ENCODE results near the gene SNTA1.

DNA sequence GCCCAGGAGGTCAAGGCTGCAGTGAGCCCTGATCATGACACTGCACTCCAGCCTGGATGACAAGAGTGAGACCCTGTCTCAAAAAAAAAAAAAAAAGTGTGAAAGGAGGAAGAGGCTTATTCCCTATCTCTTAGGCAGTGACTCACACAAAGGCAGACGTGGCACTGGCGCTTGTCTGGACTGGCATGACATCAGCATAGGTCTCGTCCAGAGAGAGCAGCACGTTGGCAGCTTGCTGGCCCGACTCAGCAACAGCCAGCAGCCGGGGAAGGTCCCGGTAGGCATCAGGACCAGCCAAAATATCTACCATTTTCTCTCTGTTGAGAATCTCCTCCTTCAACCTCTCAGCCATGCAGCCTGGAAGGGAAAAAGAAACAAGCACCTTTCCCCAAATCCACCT, 56.4 kb downstream of the SNTA1 start:
- TF ChIP-seq, protein P1, sequence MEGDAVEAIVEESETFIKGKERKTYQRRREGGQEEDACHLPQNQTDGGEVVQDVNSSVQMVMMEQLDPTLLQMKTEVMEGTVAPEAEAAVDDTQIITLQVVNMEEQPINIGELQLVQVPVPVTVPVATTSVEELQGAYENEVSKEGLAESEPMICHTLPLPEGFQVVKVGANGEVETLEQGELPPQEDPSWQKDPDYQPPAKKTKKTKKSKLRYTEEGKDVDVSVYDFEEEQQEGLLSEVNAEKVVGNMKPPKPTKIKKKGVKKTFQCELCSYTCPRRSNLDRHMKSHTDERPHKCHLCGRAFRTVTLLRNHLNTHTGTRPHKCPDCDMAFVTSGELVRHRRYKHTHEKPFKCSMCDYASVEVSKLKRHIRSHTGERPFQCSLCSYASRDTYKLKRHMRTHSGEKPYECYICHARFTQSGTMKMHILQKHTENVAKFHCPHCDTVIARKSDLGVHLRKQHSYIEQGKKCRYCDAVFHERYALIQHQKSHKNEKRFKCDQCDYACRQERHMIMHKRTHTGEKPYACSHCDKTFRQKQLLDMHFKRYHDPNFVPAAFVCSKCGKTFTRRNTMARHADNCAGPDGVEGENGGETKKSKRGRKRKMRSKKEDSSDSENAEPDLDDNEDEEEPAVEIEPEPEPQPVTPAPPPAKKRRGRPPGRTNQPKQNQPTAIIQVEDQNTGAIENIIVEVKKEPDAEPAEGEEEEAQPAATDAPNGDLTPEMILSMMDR (IDR thresholded peaks at IDR 0.05; ENCODE audit: insufficient read depth, low read length, poor library complexity, severe bottlenecking): no peak
- no peak for TF ChIP-seq EZH2phosphoT487 (conservative IDR thresholded peaks at IDR 0.05; ENCODE audit: low read length)
